ENCODE measurements around the gene HGD.
"Not testable (repeated sequence)": the region's sequence is repeated elsewhere in the genome, so short reads cannot be mapped to it uniquely, and the experiment has no call there.

Gene HGD

GRCh38 chr3:120681018-120681417, 1.0 kb downstream of the HGD start:
- no peak for TF ChIP-seq CTCF (IDR thresholded peaks at IDR 0.05; ENCODE audit: control insufficient read depth, insufficient read depth, low read depth, low read length, missing control alignments)
- H3K4me3 ChIP-seq (ENCODE audit: control insufficient read depth, low read depth, low read length), result no peak overlapping the region
- no peak for DNase-seq (ENCODE audit: low read depth)

- no peak for DNase-seq (ENCODE audit: low read depth)
- no peak overlapping the region for H3K4me3 ChIP-seq (ENCODE audit: control insufficient read depth, low read depth, low read length)
- TF ChIP-seq CTCF (IDR thresholded peaks at IDR 0.05; ENCODE audit: control insufficient read depth, insufficient read depth, low read depth, low read length, missing control alignments), result no peak
Measured at GRCh38 chr3:120680193-120680894, 1.7 kb downstream of the HGD start.

GRCh38 chr3:120678984-120679383, 3.1 kb downstream of the HGD start:
- no peak for TF ChIP-seq CTCF (IDR thresholded peaks at IDR 0.05; ENCODE audit: control insufficient read depth, insufficient read depth, low read depth, low read length, missing control alignments)
- DNase-seq (ENCODE audit: low read depth), result no peak
- no peak overlapping the region for H3K4me3 ChIP-seq (ENCODE audit: control insufficient read depth, low read depth, low read length)

- H3K4me3 ChIP-seq (ENCODE audit: control insufficient read depth, low read depth, low read length), result no peak overlapping the region; the same call in 1 of the 2 replicates
- no peak for TF ChIP-seq CTCF (IDR thresholded peaks at IDR 0.05; ENCODE audit: control insufficient read depth, insufficient read depth, low read depth, low read length, missing control alignments)
- DNase-seq (ENCODE audit: low read depth), result peak; percentile 62
Measured at GRCh38 chr3:120678331-120678947, 3.6 kb downstream of the HGD start.

GRCh38 chr3:120677193-120677592, 4.8 kb downstream of the HGD start:
- DNase-seq (ENCODE audit: low read depth); H3K4me3 ChIP-seq (ENCODE audit: control insufficient read depth, low read depth, low read length): not testable (repeated sequence)

- H3K4me3 ChIP-seq (ENCODE audit: control insufficient read depth, low read depth, low read length), result no peak overlapping the region
- DNase-seq (ENCODE audit: low read depth), result no peak
- no peak for TF ChIP-seq CTCF (IDR thresholded peaks at IDR 0.05; ENCODE audit: control insufficient read depth, insufficient read depth, low read depth, low read length, missing control alignments)
Measured at GRCh38 chr3:120673116-120673515, 8.9 kb downstream of the HGD start.

GRCh38 chr3:120670576-120670975, 11.5 kb downstream of the HGD start:
- TF ChIP-seq CTCF (IDR thresholded peaks at IDR 0.05; ENCODE audit: control insufficient read depth, insufficient read depth, low read depth, low read length, missing control alignments), result no peak
- no peak for DNase-seq (ENCODE audit: low read depth)

More at GRCh38 chr3:120670576-120670975, 11.5 kb downstream of the HGD start:
- no peak overlapping the region for H3K4me3 ChIP-seq (ENCODE audit: control insufficient read depth, low read depth, low read length)

Data from AG09309 (cell line).